Measurements from ENCODE around the gene PDZD8. TPM values are rescaled to one million over a fixed set of nuclear protein-coding genes. Genes with fewer than 3 reads are reported as not detected.
A peak's percentile ranks its signal among the peaks of the same experiment; 100 is the strongest.

PDZD8 gene
- total RNA-seq, 2 experiments from 2014 or later: 12.5 to 15.9 TPM

DNA sequence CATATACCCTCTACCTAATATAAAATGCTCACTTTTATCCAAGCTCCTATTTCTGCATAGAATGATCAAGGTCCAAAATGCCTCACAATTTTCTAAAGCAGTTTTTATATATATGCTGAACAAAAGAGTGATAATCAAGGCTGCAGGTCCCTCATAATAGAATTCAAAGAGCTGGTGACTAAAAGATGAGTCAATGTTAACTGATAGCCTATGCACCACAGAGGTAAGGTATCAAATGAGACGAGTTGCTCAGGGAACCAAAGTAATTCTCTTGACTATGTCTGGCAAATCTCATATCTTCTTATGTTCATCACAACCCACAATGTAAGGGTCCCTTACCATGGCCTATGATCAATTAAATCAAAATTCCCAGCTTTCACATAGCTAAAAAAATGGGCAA is 15.2 kb downstream of the PDZD8 start:
- Mint-ChIP-seq H3K36me3 (ENCODE audit: low read depth) (no peaks in the 10 kb centered on the region), H3K4me3 (no peak overlapping the region), H3K27ac (no peak overlapping the region), H3K4me1 (peaks cover 47% of the 10 kb centered on the region), H3K9me3 (ENCODE audit: low read depth) (no peaks in the 10 kb centered on the region), H3K27me3 (no peaks in the 10 kb centered on the region)
- DNase-seq (no peak), ATAC-seq (peak; percentile 69)
- CTCF ChIA-PET: interaction anchor here (0.9 to 1.6 kb wide), 4 partner anchors 12 to 143 kb away, joined by 3 to 4 read pairs (median 3); no protein-coding TSS in a partner anchor
- POLR2A ChIA-PET: no interaction called here
- intact Hi-C loops (cut with DNase I, micrococcal nuclease): no loop called here

DNA sequence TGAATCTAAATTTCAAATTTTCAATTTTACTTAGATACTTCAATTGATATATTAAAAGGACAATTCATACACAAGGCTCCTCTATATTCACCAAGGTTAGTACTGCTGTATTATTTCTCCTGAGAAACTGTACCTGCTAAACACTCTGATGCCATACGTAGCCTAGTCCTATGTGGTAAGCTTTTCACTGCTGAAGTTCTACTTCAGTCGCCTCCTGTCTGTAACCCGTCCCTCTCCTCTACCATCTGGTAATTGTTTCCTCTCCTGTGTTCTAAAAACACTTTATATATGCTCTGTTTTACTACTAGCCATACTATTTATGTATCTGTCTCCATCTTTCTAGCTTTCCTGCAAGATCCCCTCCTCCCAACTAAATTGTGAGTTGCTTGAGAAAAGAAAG is 20.2 kb downstream of the PDZD8 start:
- Mint-ChIP-seq H3K4me3 (no peak overlapping the region), H3K9me3 (ENCODE audit: low read depth) (no peaks in the 10 kb centered on the region), H3K27ac (no peak overlapping the region), H3K4me1 (peaks cover 44% of the 10 kb centered on the region), H3K36me3 (ENCODE audit: low read depth) (peaks cover 6% of the 10 kb centered on the region), H3K27me3 (no peaks in the 10 kb centered on the region)
- no peak for DNase-seq
- POLR2A ChIA-PET: no interaction called here
- intact Hi-C loops (cut with DNase I, micrococcal nuclease): no loop called here
- no peak for ATAC-seq
- CTCF ChIA-PET: interaction anchor here (2.2 kb wide), 1 partner anchor 35 kb away, joined by 8 read pairs; no protein-coding TSS in a partner anchor

DNA sequence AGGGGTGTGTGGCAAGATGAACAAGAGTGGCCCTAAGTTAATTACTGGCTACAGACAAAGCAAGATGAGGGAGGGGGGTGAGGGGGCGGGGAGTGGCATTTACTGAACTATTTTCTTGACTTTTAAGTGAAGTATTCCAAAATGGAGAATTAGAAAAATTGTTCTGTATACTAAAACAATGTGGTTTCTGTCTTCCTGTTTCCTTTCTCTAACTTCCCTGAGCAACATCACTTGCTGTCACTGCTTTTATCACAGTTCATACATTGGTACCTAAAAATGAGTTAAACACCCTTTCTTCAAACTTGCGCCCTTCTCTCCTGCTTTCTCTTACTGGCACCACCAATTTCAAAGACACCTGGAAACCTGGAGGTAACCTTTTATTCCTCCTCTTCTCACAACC is 21.6 kb downstream of the PDZD8 start:
- CTCF ChIA-PET: interaction anchor here (0.6 to 2.2 kb wide), 3 partner anchors 34 to 667 kb away, joined by 3 to 8 read pairs (median 3); no protein-coding TSS in a partner anchor
- intact Hi-C loops (cut with DNase I, micrococcal nuclease): no loop called here

DNA sequence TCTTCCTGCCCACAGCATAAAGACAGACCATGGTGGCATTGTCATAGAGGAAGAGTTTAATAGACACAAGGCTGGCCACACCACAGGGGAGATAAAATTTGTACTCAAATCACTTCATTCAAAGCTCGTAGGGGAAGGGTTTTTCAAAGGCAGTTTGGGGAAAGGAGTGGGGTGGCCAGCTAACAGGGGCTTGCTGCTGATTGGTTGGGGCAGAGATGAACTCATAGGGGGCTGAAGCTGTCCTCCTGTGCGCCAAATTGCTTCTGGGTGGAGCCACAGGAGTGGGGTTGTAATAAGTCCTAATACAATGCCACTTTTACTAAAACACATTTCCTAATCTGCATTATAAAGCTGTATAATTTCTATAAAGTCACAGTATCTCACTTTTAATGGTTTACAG is 22.5 kb downstream of the PDZD8 start:
- Mint-ChIP-seq H3K9me3 (ENCODE audit: low read depth) (no peaks in the 10 kb centered on the region), H3K27me3 (no peaks in the 10 kb centered on the region)

More for the DNA sequence above, 21.6 kb downstream of the PDZD8 start:
- no peaks in the 10 kb centered on the region for H3K27me3 Mint-ChIP-seq
- H3K27ac Mint-ChIP-seq: no peak overlapping the region
- no peak for ATAC-seq
- no peak for DNase-seq
- H3K4me1 Mint-ChIP-seq: peaks cover 40% of the 10 kb centered on the region
- H3K36me3 Mint-ChIP-seq (ENCODE audit: low read depth): peaks cover 6% of the 10 kb centered on the region
- no peaks in the 10 kb centered on the region for H3K9me3 Mint-ChIP-seq (ENCODE audit: low read depth)
- no peak overlapping the region for H3K4me3 Mint-ChIP-seq
- POLR2A ChIA-PET: no interaction called here

DNA sequence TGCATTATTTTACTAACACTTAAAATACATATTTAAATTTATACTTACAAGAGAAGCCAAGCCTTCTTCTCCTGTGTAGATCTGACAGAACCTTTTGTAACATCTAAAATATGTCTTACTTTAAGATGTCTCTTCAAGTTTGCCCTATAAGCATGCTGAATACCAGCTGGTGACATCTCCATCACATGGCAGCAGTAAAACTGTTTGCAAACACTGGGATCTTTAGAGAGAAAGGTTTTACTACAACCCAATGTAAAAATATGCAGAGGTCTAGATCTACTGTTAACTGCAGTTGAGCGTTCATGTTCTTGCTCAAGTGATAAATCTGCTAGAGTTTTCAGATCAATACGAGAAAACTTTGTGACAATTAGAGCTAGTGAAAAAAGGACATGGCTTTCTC is 23.2 kb downstream of the PDZD8 start:
- POLR2A ChIA-PET: no interaction called here
- DNase-seq (no peak), ATAC-seq (no peak)
- Mint-ChIP-seq H3K4me3 (no peak overlapping the region), H3K27me3 (no peaks in the 10 kb centered on the region), H3K36me3 (ENCODE audit: low read depth) (peaks cover 6% of the 10 kb centered on the region), H3K9me3 (ENCODE audit: low read depth) (no peaks in the 10 kb centered on the region), H3K4me1 (peaks cover 38% of the 10 kb centered on the region), H3K27ac (no peak overlapping the region)
- intact Hi-C loops (cut with DNase I, micrococcal nuclease): no loop called here
- CTCF ChIA-PET: interaction anchor here (0.6 to 2.4 kb wide), 2 partner anchors 32 to 136 kb away, joined by 3 to 7 read pairs; no protein-coding TSS in a partner anchor

More for the DNA sequence above, 22.5 kb downstream of the PDZD8 start:
- DNase-seq: no peak
- no peak for ATAC-seq
- Mint-ChIP-seq H3K4me1 (peaks cover 32% of the 10 kb centered on the region), H3K4me3 (no peak overlapping the region), H3K27ac (no peak overlapping the region), H3K36me3 (ENCODE audit: low read depth) (peaks cover 6% of the 10 kb centered on the region)
- CTCF ChIA-PET: interaction anchor here (2.4 kb wide), 1 partner anchor 33 kb away, joined by 7 read pairs; no protein-coding TSS in a partner anchor
- POLR2A ChIA-PET: no interaction called here
- intact Hi-C loops (cut with DNase I, micrococcal nuclease): no loop called here

DNA sequence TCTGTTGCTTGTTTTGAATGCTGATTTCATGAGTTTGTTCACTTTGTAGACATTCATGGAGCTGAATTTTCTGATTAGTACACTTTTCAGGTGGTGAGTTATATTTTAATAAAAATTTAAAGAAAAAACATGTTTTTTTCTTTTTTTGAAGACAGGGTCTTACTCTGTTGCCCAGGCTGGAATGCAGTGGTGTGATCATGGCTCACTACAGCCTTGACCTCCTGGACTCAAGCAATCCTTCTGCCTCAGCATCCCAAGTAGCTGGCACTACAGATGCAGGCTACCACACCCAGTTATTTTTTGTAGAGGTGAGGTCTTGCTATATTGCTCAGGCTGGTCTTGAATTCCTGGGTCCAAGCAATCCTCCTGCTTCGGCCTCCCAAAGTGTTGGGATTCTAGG is 23.7 kb downstream of the PDZD8 start:
- Mint-ChIP-seq H3K36me3 (ENCODE audit: low read depth) (peaks cover 6% of the 10 kb centered on the region), H3K27ac (no peak overlapping the region), H3K9me3 (ENCODE audit: low read depth) (no peaks in the 10 kb centered on the region), H3K27me3 (no peaks in the 10 kb centered on the region), H3K4me1 (peaks cover 40% of the 10 kb centered on the region), H3K4me3 (no peak overlapping the region)
- ChIA-PET POLR2A (no interaction called here), CTCF (interaction anchor here (0.6 to 2.4 kb wide), 2 partner anchors 32 to 135 kb away, joined by 3 to 7 read pairs; no protein-coding TSS in a partner anchor)
- intact Hi-C loops (cut with DNase I, micrococcal nuclease): no loop called here
- DNase-seq (no peak), ATAC-seq (no peak)

DNA sequence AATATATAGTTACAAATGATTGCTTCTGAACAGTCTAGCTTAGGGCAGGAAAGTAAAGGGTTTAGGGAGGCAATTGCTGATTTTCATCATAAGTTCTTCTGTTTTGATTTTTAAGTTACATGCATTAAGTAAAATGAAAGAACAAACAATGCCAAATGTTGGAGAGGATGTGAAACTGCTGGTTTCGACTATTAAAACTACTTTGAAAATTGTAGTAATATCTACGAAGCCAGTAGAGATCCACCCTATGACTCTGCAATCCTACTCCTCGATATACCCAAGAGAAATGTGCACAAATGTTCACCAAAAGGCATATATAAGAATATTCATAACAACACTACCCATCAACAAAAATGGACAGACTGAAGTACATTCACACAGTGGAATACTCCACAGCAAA is 24.3 kb downstream of the PDZD8 start:
- Mint-ChIP-seq H3K4me3 (no peak overlapping the region), H3K27me3 (no peaks in the 10 kb centered on the region), H3K9me3 (ENCODE audit: low read depth) (no peaks in the 10 kb centered on the region), H3K27ac (no peak overlapping the region), H3K36me3 (ENCODE audit: low read depth) (peaks cover 6% of the 10 kb centered on the region), H3K4me1 (peaks cover 40% of the 10 kb centered on the region)
- intact Hi-C loops (cut with DNase I, micrococcal nuclease): no loop called here
- ChIA-PET POLR2A (no interaction called here), CTCF (interaction anchor here (2.4 kb wide), 1 partner anchor 31 kb away, joined by 7 read pairs; no protein-coding TSS in a partner anchor)
- no peak for ATAC-seq
- no peak for DNase-seq

DNA sequence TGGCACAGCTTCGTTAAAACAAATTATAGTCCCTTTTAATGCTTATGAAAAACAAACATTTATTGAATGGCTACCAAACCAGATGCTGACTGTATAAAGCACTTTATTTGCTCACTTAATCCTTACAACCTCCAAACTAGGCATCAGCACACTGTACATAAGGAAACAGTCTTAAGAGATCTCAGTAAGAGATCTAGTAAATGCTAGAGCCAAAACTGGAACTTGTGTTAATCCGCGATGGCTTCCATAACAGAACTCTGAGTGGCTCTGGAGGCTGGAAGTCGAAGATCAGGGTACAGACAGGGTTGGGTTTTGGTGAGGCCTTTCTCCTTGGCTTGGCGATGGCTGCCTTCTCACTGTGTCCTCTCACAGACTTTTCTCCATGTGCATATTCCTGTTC is 27.0 kb downstream of the PDZD8 start:
- intact Hi-C loops (cut with DNase I, micrococcal nuclease): no loop called here
- Mint-ChIP-seq H3K4me1 (peaks cover 30% of the 10 kb centered on the region), H3K36me3 (ENCODE audit: low read depth) (peaks cover 6% of the 10 kb centered on the region), H3K4me3 (no peak overlapping the region), H3K27ac (no peak overlapping the region), H3K27me3 (no peaks in the 10 kb centered on the region), H3K9me3 (ENCODE audit: low read depth) (no peaks in the 10 kb centered on the region)
- DNase-seq (no peak), ATAC-seq (no peak)
- POLR2A ChIA-PET: no interaction called here
- CTCF ChIA-PET: interaction anchor here (0.7 to 1.2 kb wide), 2 partner anchors 13 to 23 kb away, joined by 4 to 6 read pairs; no protein-coding TSS in a partner anchor

DNA sequence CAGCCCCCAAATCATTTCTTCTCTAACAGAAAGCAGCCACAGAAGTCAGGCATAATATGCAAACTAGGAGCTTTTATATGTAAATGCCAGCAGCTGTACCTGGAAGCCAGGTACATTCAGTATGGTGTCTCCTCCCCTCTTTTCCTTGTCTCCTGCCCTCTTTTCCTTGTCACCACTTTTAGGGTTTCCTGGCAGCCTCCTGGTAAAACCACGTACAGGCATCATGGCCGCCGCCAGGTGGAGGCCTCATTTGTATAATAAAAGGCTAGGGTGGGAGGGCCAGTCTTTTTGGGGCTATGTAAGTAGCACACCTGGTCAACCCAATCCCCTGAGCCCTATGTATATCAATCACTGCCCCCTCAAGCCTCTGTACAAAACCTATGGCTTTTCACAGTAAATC is 28.7 kb downstream of the PDZD8 start:
- no peaks in the 10 kb centered on the region for H3K9me3 Mint-ChIP-seq (ENCODE audit: low read depth)
- ATAC-seq (no peak), DNase-seq (no peak)
- peaks cover 33% of the 10 kb centered on the region for H3K4me1 Mint-ChIP-seq
- intact Hi-C loops (cut with DNase I, micrococcal nuclease): no loop called here
- no peak overlapping the region for H3K27ac Mint-ChIP-seq
- peaks cover 6% of the 10 kb centered on the region for H3K36me3 Mint-ChIP-seq (ENCODE audit: low read depth)
- no peak overlapping the region for H3K4me3 Mint-ChIP-seq
- H3K27me3 Mint-ChIP-seq: no peaks in the 10 kb centered on the region
- CTCF ChIA-PET: interaction anchor here (0.6 kb wide), 1 partner anchor 170 kb away, joined by 3 read pairs; no protein-coding TSS in a partner anchor
- POLR2A ChIA-PET: no interaction called here

DNA sequence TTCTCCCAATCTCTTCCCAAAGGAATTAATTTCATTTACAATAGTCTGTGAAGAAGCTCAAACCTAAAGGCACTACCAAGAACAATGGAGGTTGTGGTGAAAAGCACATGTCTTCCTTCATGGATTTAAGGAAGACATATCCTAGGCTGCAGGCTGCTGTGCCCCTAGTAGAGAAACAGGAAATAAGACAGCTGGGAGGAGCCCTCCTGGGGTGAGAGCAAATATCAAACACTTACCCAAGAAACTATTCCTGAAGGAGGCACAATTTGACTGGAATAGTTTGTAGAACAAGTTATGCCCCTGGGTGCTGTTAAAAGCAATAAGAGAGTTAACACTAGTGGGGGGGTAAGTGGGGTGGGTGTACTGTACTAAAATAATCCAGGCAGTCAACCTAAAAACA is 30.1 kb downstream of the PDZD8 start:
- peaks cover 8% of the 10 kb centered on the region for H3K36me3 Mint-ChIP-seq (ENCODE audit: low read depth)
- ChIA-PET CTCF (interaction anchor here (0.8 to 1.4 kb wide), 2 partner anchors 21 to 129 kb away, joined by 4 to 6 read pairs; no protein-coding TSS in a partner anchor), POLR2A (no interaction called here)
- no peak overlapping the region for H3K4me3 Mint-ChIP-seq
- ATAC-seq: no peak
- H3K9me3 Mint-ChIP-seq (ENCODE audit: low read depth): no peaks in the 10 kb centered on the region
- DNase-seq: no peak
- H3K27ac Mint-ChIP-seq: no peak overlapping the region
- no peaks in the 10 kb centered on the region for H3K27me3 Mint-ChIP-seq
- H3K4me1 Mint-ChIP-seq: peaks cover 30% of the 10 kb centered on the region
- intact Hi-C loops (cut with DNase I, micrococcal nuclease): no loop called here

DNA sequence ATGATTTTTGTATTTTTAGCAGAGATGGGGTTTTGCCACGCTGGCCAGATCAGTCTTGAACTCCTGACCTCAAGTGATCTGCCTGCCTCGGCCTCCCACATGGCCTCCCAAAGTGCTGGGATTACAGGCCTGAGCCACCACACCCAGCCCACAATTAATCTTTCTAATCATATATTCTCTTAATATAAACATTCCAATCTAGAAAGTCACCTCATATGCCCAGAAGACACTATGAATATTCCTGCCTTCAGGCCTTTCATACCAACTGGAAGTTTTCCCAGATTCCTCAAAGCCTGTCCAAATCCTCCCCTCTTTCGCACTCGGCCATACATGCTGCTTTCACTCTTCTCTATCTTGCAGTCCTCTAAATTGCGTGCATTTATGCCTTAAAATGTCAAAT is 32.6 kb downstream of the PDZD8 start:
- Mint-ChIP-seq H3K4me1 (peaks cover 31% of the 10 kb centered on the region), H3K9me3 (ENCODE audit: low read depth) (no peaks in the 10 kb centered on the region), H3K27ac (no peak overlapping the region), H3K4me3 (no peak overlapping the region), H3K36me3 (ENCODE audit: low read depth) (peaks cover 13% of the 10 kb centered on the region), H3K27me3 (no peaks in the 10 kb centered on the region)
- ATAC-seq (no peak), DNase-seq (no peak)
- ChIA-PET CTCF (no interaction called here), POLR2A (no interaction called here)
- intact Hi-C loops (cut with DNase I, micrococcal nuclease): no loop called here

DNA sequence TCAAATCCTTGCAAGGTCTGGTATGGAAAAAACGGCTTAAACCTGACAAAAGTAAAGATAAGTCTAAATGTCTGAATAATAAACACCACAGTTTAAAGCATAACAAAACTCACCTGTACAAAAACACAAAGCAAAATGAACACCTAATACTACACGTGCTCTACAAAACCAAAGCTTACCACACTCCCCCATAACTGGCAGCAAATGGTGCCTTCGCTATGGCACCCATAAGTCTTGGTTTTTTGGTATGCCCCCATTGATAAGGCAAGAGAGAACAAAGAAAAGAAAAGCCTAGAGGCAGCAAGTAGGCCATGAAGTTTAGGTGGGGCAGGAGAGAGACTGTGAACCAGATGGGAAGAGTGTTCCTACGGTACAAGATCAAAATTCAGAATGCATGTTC is 34.2 kb downstream of the PDZD8 start:
- ChIA-PET POLR2A (no interaction called here), CTCF (no interaction called here)
- Mint-ChIP-seq H3K9me3 (ENCODE audit: low read depth) (no peaks in the 10 kb centered on the region), H3K36me3 (ENCODE audit: low read depth) (peaks cover 20% of the 10 kb centered on the region), H3K4me1 (peaks cover 23% of the 10 kb centered on the region), H3K27ac (no peak overlapping the region), H3K4me3 (no peak overlapping the region), H3K27me3 (no peaks in the 10 kb centered on the region)
- no peak for ATAC-seq
- no peak for DNase-seq
- intact Hi-C loops (cut with DNase I, micrococcal nuclease): no loop called here

Data from activated CD4-positive, alpha-beta T cell treated with anti-CD3 and anti-CD28 coated beads for 36 hours (primary cell).